IMR-90 (cell line): ENCODE measurements around the gene CASZ1. TPM values are rescaled to one million over a fixed set of nuclear protein-coding genes. Genes with fewer than 3 reads are reported as not detected.

Experiments
- ATAC-seq: fragments of 200-7000 bp; cut with Tn5 transposase; 2 replicates; pipeline ENCODE4 v1.9.1; 2020; ENCODE audit warnings: low read depth, mild to moderate bottlenecking, moderate library complexity
- BruUV-seq: library from RNA; stranded (reverse); fragments of 400-500 nt; replicated peaks from 2 replicates; lab custom pipeline; 2021; lab: Mats Ljungman, UMichigan
- CTCF ChIA-PET: fragments of 300-600 bp; formaldehyde crosslinking; extraction: SDS; loops from one replicate; lab custom pipeline; 2021; ENCODE audit warnings: antibody characterized with exemption; lab: Yijun Ruan, JAX
- POLR2A ChIA-PET: fragments of 300-600 bp; sonication (Branson Sonifier 250); formaldehyde crosslinking; loops from one replicate; lab custom pipeline; 2022; ENCODE audit warnings: antibody characterized with exemption; ENCODE audit not compliant: unreplicated experiment; lab: Charles Lee
- DNase-seq: peaks from one replicate; pipeline ENCODE4 v3.0.0; 2013
- H2AFZ ChIP-seq: replicated peaks from 2 replicates; pipeline ENCODE3; 2013; ENCODE audit warnings: low read length, mild to moderate bottlenecking; ENCODE audit not compliant: poor library complexity
- H2AK5ac ChIP-seq: 2 replicates; pipeline ENCODE4 v1.6.1; 2013; ENCODE audit warnings: low read depth, low read length, inconsistent platforms
- H2AK9ac ChIP-seq: replicated peaks from 2 replicates; pipeline ENCODE3; 2013; ENCODE audit warnings: mild to moderate bottlenecking, low read depth, low read length, moderate library complexity; ENCODE audit not compliant: poor library complexity
- H2BK120ac ChIP-seq: 2 replicates; pipeline ENCODE4 v1.6.1; 2013; ENCODE audit warnings: low read depth, low read length, inconsistent platforms
- H2BK15ac ChIP-seq: 3 replicates; pipeline ENCODE4 v1.6.1; 2013; ENCODE audit warnings: low read depth, low read length, inconsistent platforms
- H2BK20ac ChIP-seq: 2 replicates; pipeline ENCODE4 v1.6.1; 2013; ENCODE audit warnings: low read depth, mild to moderate bottlenecking, inconsistent platforms, low read length, moderate library complexity
- H2BK5ac ChIP-seq: 2 replicates; pipeline ENCODE4 v1.6.1; 2013; ENCODE audit warnings: mild to moderate bottlenecking, low read depth, low read length, inconsistent platforms; ENCODE audit not compliant: poor library complexity, severe bottlenecking
- H3K14ac ChIP-seq: replicated peaks from 2 replicates; pipeline ENCODE4 v1.6.1; 2013; ENCODE audit warnings: low read depth, low read length, inconsistent platforms
- H3K18ac ChIP-seq: 2 replicates; pipeline ENCODE4 v1.6.1; 2013; ENCODE audit warnings: low read depth, low read length, control low read depth
- H3K23ac ChIP-seq: 2 replicates; pipeline ENCODE4 v1.6.1; 2013; ENCODE audit warnings: low read depth, low read length, inconsistent platforms
- H3K27ac ChIP-seq: 2 replicates; pipeline ENCODE4 v1.5.1; 2013; ENCODE audit warnings: mild to moderate bottlenecking, control low read depth, low read length; ENCODE audit not compliant: insufficient read depth
- H3K27me3 ChIP-seq: 2 replicates; pipeline ENCODE4 v1.6.1; 2013; ENCODE audit warnings: low read length; ENCODE audit not compliant: control insufficient read depth, insufficient read depth
- H3K36me3 ChIP-seq: 2 replicates; pipeline ENCODE4 v1.6.1; 2013; ENCODE audit warnings: low read length, mixed read lengths; ENCODE audit not compliant: control insufficient read depth, insufficient read depth
- H3K4ac ChIP-seq: 2 replicates; pipeline ENCODE4 v1.6.1; 2013; ENCODE audit warnings: low read depth, low read length, inconsistent platforms
- H3K4me1 ChIP-seq: 2 replicates; pipeline ENCODE4 v1.6.1; 2013; ENCODE audit warnings: low read length, mixed read lengths; ENCODE audit not compliant: control insufficient read depth, insufficient read depth
- H3K4me2 ChIP-seq: 2 replicates; pipeline ENCODE4 v1.6.1; 2013; ENCODE audit warnings: low read depth, mild to moderate bottlenecking, control low read depth, low read length, moderate library complexity
- H3K4me3 ChIP-seq: 2 replicates; pipeline ENCODE4 v1.5.1; 2013; ENCODE audit warnings: low read depth, mild to moderate bottlenecking, control low read depth, low read length, moderate library complexity; ENCODE audit not compliant: insufficient read depth
- H3K56ac ChIP-seq: 2 replicates; pipeline ENCODE4 v1.6.1; 2013; ENCODE audit warnings: low read length, inconsistent platforms; ENCODE audit not compliant: insufficient read depth; ENCODE audit errors: extremely low read depth
- H3K79me1 ChIP-seq, 2 experiments: 2 replicates each; pipeline ENCODE4 v1.6.1; 2013; ENCODE audit warnings: low read length in 2 of 2, inconsistent platforms in 1 of 2, low read depth in 1 of 2
- H3K9ac ChIP-seq: 2 replicates; pipeline ENCODE4 v1.6.1; 2013; ENCODE audit warnings: low read depth, low read length, control low read depth
- H3K9me1 ChIP-seq: 2 replicates; pipeline ENCODE4 v1.6.1; 2013; ENCODE audit warnings: low read length, inconsistent platforms; ENCODE audit not compliant: insufficient read depth
- H3K9me3 ChIP-seq: 2 replicates; pipeline ENCODE4 v1.6.1; 2013; ENCODE audit warnings: low read length; ENCODE audit not compliant: control insufficient read depth, insufficient read depth
- H4K20me1 ChIP-seq: 2 replicates; pipeline ENCODE4 v1.6.1; 2013; ENCODE audit warnings: low read length, inconsistent platforms; ENCODE audit not compliant: insufficient read depth
- H4K5ac ChIP-seq: 2 replicates; pipeline ENCODE4 v1.6.1; 2013; ENCODE audit warnings: mild to moderate bottlenecking, low read depth, low read length, control low read depth
- H4K8ac ChIP-seq, 2 experiments: 2 replicates each; pipeline ENCODE4 v1.6.1; 2013; ENCODE audit warnings: low read depth in 2 of 2, low read length in 2 of 2, control low read depth in 1 of 2, inconsistent platforms in 1 of 2
- H4K91ac ChIP-seq: 2 replicates; pipeline ENCODE4 v1.6.1; 2013; ENCODE audit warnings: low read depth, low read length, inconsistent platforms; ENCODE audit not compliant: insufficient read depth
- CHD1 ChIP-seq: IDR thresholded peaks from 2 replicates; pipeline ENCODE4 v1.6.1; 2012; ENCODE audit warnings: low read depth, low read length, improper control_type of control experiment
- CTCF ChIP-seq: conservative IDR thresholded peaks from 2 replicates; pipeline ENCODE4 v1.5.1; 2012; ENCODE audit warnings: mild to moderate bottlenecking, low read depth, low read length, improper control_type of control experiment
- MAFK ChIP-seq: IDR thresholded peaks from 2 replicates; pipeline ENCODE4 v1.6.1; 2012; ENCODE audit warnings: low read depth, low read length, improper control_type of control experiment
- MAZ ChIP-seq: IDR thresholded peaks from 2 replicates; pipeline ENCODE4 v1.6.1; 2012; ENCODE audit warnings: low read depth, mild to moderate bottlenecking, low read length, improper control_type of control experiment, moderate library complexity, borderline replicate concordance
- MXI1 ChIP-seq: IDR thresholded peaks from 2 replicates; pipeline ENCODE4 v1.6.1; 2012; ENCODE audit warnings: low read depth, mild to moderate bottlenecking, low read length, moderate library complexity, borderline replicate concordance
- RFX5 ChIP-seq: IDR thresholded peaks from 2 replicates; pipeline ENCODE4 v1.8.0; 2012; ENCODE audit warnings: low read depth, mild to moderate bottlenecking, low read length, moderate library complexity
- SMC3 ChIP-seq: fragments of 150-350 bp; IDR thresholded peaks from 2 replicates; pipeline ENCODE4 v1.6.1; 2016; ENCODE audit warnings: low read depth, mild to moderate bottlenecking, antibody characterized with exemption, low read length, moderate library complexity
- WGBS, 2 experiments: methylation state at CpG; one replicate each; pipeline versions ENCODE4 v1.1.5 to v1.1.7; 2013; ENCODE audit warnings: missing lambda C conversion rate in 2 of 2; ENCODE audit not compliant: insufficient read length in 1 of 2; ENCODE audit errors: extremely low coverage in 2 of 2; 5-methylcytosine and 5-hydroxymethylcytosine counted together
- dilution Hi-C: fragments of 300-500 bp; cut with HindIII; formaldehyde crosslinking; loops from one replicate; pipeline ENCODE4 v1.14.3; 2018; ENCODE audit warnings: low sequenced_read_pairs; ENCODE audit not compliant: unreplicated experiment
- in situ Hi-C: fragments of 300-500 bp; cut with MboI; formaldehyde crosslinking; loops from 3 replicates; pipeline ENCODE4 v1.14.3; 2019; ENCODE audit warnings: low sequenced_read_pairs, inconsistent platforms, mixed read lengths
- intact Hi-C: fragments of 100-400 bp; cut with micrococcal nuclease; formaldehyde crosslinking; loops from 2 replicates; pipeline ENCODE4 v1.10.0; 2022
- polyA plus RNA-seq, 3 experiments: library from polyadenylated mRNA; depleted of rRNA; stranded (reverse); fragments of >200 nt; gene quantifications; 2 replicates each; pipeline ENCODE4 v1.2.3, GENCODE V29; 2012; ENCODE audit warnings: low replicate concordance in 1 of 3
- total RNA-seq: library from RNA; depleted of rRNA; stranded (reverse); fragments of >200 nt; gene quantifications from 2 replicates; pipeline ENCODE4 v1.2.3, GENCODE V29; 2012
- TF ChIP-seq, protein P1 (sequence below): fragments of 150-350 bp; IDR thresholded peaks from 2 replicates; pipeline ENCODE4 v1.6.1; 2017; ENCODE audit warnings: mild to moderate bottlenecking, antibody characterized with exemption, low read length, low read depth
- TF ChIP-seq, protein P2 (sequence below): fragments of 150-350 bp; IDR thresholded peaks from 2 replicates; pipeline ENCODE4 v1.6.1; 2016; ENCODE audit warnings: low read depth, mild to moderate bottlenecking, low read length, moderate library complexity, borderline replicate concordance

CASZ1 gene
- total and polyA plus RNA-seq, 2 of the 4 experiments (the other 2 are of a cell fraction) = 0.18 to 0.24 TPM

DNA sequence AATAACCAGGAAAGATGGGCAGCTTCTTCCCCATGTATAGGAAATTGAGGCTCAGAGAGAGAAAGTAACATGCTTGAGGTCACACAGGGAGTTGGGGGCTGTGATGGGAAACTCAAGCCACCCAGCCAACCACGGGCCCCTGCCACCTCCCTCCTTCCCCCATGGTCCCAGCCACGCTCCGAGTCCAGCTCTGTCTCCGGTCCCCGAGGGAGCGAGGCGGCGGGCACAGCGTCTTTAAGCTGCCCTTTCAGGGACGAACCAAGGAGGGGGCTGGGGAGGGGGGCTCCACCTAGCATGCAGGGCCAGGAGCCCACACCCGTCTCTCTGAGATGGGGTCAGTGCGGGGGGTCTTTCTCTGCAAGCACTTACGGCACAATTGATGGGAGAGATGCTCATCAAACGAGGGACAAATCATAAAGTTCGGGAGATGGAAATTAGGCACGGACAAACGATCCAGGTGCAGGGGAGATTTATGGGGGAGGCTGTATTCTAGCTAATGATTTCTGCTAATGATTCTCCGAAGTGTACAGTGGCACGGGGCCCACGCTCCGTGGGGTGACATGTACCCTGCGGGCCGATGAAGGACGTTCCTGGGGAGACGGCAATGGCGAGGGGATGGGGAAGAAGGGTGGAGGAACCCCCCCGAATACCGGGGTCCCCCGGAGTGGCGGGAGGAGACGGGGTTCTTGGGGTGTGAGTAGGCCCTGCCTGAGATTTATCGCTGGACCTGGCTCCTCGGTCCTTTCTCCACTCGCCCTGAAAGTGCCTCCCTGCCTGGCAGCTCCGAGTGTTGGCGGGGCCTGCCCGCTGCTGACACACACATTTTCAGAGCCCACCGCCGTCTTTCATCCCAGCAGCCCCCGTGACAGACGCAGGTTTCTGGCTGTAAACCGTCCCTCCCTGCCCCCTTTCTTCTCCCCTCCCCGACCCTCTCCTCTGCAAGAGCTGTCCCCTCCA, 31.2 kb upstream of the CASZ1 start:
- Histone ChIP-seq H2BK15ac (no peak overlapping the region), H3K4ac (no peak overlapping the region), H3K14ac (no peak overlapping the region), H3K18ac (no peak overlapping the region), H3K9ac (no peak overlapping the region), H3K4me1 (peaks cover 4% of the 10 kb centered on the region), H2BK20ac (no peak overlapping the region), H3K27ac (no peak overlapping the region), H3K9me3 (no peaks in the 10 kb centered on the region), H2BK5ac (no peak overlapping the region), H4K20me1 (no peaks in the 10 kb centered on the region), H3K23ac (no peak overlapping the region), H3K56ac (no peak overlapping the region), H3K4me3 (no peak overlapping the region), H4K91ac (no peak overlapping the region), H3K4me2 (no peak overlapping the region), H4K8ac (no peak overlapping the region), H3K27me3 (peaks cover 33% of the 10 kb centered on the region), H4K5ac (no peak overlapping the region), H3K79me1 (no peaks in the 10 kb centered on the region), H2AK9ac (no peak overlapping the region), H2BK120ac (no peak overlapping the region), H2AK5ac (no peak overlapping the region), H3K36me3 (no peaks in the 10 kb centered on the region), H3K9me1 (no peaks in the 10 kb centered on the region), H2AFZ (no peak overlapping the region)
- no peak for DNase-seq
- TF ChIP-seq CHD1 (no peak), CTCF (no peak), RFX5 (no peak), MAFK (no peak), MAZ (no peak), MXI1 (no peak), SMC3 (no peak)
- TF ChIP-seq, protein P1, sequence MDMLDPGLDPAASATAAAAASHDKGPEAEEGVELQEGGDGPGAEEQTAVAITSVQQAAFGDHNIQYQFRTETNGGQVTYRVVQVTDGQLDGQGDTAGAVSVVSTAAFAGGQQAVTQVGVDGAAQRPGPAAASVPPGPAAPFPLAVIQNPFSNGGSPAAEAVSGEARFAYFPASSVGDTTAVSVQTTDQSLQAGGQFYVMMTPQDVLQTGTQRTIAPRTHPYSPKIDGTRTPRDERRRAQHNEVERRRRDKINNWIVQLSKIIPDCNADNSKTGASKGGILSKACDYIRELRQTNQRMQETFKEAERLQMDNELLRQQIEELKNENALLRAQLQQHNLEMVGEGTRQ = no peak
- TF ChIP-seq, protein P2, sequence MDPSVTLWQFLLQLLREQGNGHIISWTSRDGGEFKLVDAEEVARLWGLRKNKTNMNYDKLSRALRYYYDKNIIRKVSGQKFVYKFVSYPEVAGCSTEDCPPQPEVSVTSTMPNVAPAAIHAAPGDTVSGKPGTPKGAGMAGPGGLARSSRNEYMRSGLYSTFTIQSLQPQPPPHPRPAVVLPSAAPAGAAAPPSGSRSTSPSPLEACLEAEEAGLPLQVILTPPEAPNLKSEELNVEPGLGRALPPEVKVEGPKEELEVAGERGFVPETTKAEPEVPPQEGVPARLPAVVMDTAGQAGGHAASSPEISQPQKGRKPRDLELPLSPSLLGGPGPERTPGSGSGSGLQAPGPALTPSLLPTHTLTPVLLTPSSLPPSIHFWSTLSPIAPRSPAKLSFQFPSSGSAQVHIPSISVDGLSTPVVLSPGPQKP = no peak
- POLR2A ChIA-PET = no interaction called here
- no peak for ATAC-seq
- in situ Hi-C loops (no loop called here), dilution Hi-C loops (no loop called here), intact Hi-C loops (no loop called here)
- CTCF ChIA-PET = interaction anchor here (0.5 kb wide), 1 partner anchor 376 kb away, joined by 3 read pairs; no protein-coding TSS in a partner anchor
- 83% methylated on average over 19 of the region's 43 CpGs; no CpG with 5 or more reads in 1 of the 2 experiments for WGBS, 2 experiments
- no TSS peak for BruUV-seq
